Urinary bladder (tissue), 4 donors: ENCODE measurements around the gene PGM2. TPM values are rescaled to one million over a fixed set of nuclear protein-coding genes. Genes with fewer than 3 reads are reported as not detected.
A peak's percentile ranks its signal among the peaks of the same experiment; 100 is the strongest.
"Not testable (repeated sequence)": the region's sequence is repeated elsewhere in the genome, so short reads cannot be mapped to it uniquely, and the experiment has no call there.

ENCODE experiments used
- DNase-seq: peaks from one replicate; pipeline ENCODE4 v3.0.0-alpha.2; 2015; ENCODE audit errors: extremely low spot score
- H3K27ac ChIP-seq: one replicate; pipeline ENCODE4 v1.5.1; 2013; ENCODE audit warnings: low read depth, mild to moderate bottlenecking, moderate library complexity
- H3K36me3 ChIP-seq: one replicate; pipeline ENCODE4 v1.6.1; 2013; ENCODE audit warnings: mild to moderate bottlenecking, moderate library complexity; ENCODE audit not compliant: insufficient read depth
- H3K4me1 ChIP-seq: one replicate; pipeline ENCODE4 v1.6.1; 2013; ENCODE audit warnings: mild to moderate bottlenecking, moderate library complexity; ENCODE audit not compliant: insufficient read depth
- H3K4me3 ChIP-seq: one replicate; pipeline ENCODE4 v1.5.1; 2013; ENCODE audit warnings: low read depth, low read length
- WGBS: extraction: QIAGEN DNeasy Blood & Tissue Kit; methylation state at CpG from one replicate; pipeline ENCODE4 v1.1.7; 2013; 5-methylcytosine and 5-hydroxymethylcytosine counted together
- polyA plus RNA-seq: library from polyadenylated mRNA; stranded (reverse); fragments of 200-250 nt; gene quantifications from one replicate; pipeline ENCODE4 v1.2.3, GENCODE V29; 2013
- total RNA-seq: library from RNA; depleted of rRNA; stranded (reverse); fragments of >200 nt; gene quantifications from one replicate; pipeline ENCODE4 v1.2.3, GENCODE V29; 2014
- donor health status: healthy with polysubstance abuse.
- donor health status: healthy.

PGM2 gene
- 50.3 TPM for total RNA-seq
- 12.9 TPM for polyA plus RNA-seq

DNA sequence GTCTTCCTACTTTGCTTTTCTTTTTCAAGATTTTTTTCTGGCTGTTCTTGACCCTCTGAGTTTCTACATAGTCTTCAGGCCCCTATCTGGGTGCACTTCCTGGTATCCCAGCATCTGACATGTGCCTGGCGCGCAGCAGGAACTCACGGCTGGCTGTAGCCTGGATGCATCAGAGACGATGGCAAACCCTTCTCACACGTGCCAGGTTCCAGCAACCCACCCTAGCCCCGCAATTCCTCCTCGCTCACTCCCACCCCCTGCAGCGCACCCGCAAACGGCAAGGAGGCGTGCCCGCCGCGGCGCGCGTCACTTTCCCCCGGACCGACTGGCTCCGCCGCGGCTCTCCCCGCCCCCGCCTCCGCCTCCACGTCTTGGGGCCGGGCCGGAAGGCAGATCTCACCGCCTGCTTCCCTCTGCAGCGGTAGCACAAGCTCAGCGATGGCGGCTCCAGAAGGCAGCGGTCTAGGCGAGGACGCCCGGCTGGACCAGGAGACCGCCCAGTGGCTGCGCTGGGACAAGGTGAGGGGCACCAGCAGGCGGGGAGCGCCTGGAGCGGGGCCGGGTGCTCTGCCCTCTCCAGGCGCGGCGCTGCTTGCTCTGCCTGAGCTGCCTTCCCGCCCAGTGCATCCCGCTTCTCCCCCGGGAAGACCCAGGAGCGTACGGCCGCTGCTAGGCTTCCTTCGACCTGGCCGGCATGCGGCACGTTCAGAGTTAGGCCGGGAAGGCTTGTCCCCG lies at the start of gene PGM2:
PGM2 (plus strand) TSS at position 392 of the 735 bp plus-strand sequence; CDS start at position 439, 47 bp downstream.
- H3K36me3 ChIP-seq, result no peaks in the 10 kb centered on the region
- under 1% methylated on average over 57 of the region's 57 CpGs for WGBS
- peak within 1 kb of the TSS; percentile 86 for H3K4me3 ChIP-seq
- DNase-seq, result peak; percentile 36
- peaks cover 1% of the 10 kb centered on the region for H3K4me1 ChIP-seq
- peak within 1 kb of the TSS; percentile 80 for H3K27ac ChIP-seq

DNA sequence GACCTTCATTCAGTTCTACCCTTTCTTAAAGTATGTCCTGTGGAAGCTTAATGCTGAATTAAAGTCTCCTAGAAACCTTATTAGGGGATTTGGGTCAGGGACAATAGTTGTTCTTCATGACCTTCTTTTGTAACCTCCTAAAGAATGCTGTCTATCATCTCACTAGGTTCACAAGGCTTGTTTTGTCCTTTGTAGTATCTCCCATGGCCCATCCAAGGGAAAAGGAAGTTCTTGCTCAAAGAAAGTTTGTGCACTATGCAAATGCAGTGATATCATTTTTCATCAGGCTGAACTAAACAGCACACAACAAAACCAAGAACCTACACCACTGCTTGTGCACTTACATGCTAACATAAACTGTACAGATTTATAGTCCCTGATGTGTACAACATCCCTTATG lies 46.6 kb upstream of the PGM2 start:
- Histone ChIP-seq H3K4me1 (no peaks in the 10 kb centered on the region), H3K36me3 (no peaks in the 10 kb centered on the region), H3K4me3 (no peak overlapping the region), H3K27ac (no peak overlapping the region)
- DNase-seq, result no peak

DNA sequence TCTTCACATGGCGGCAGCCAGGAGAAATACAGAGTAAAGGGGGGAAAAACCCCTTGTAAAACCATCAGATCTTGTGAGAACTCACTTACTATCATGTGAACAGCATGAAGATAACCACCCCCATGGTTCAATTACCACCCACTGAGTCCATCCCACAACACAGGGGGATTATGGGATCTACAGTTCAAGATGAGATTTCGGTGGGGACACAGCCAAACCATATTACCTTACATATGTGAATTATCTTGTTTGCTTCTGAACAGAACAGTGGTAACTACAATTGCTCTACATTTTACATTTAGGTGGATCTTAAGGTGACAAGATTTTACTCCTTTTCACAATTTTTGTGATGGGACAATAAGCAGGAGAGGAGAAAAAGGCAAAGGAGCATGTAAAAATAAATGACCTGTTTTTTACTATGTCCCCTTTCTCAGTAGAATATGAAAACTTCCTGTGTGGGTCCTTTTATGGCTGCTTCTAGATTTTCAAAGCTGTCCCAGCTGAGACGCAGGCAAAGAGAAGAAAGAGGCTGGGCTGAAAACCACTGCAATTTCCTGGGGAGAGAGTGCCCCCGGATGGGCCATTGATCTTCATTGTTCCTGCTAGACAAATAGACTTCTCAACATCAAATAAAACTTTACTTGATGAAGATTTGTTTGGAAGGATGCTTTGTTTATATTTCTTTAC lies 45.9 kb upstream of the PGM2 start:
- Histone ChIP-seq H3K4me3 (no peak overlapping the region), H3K4me1 (no peaks in the 10 kb centered on the region), H3K27ac (no peak overlapping the region), H3K36me3 (no peaks in the 10 kb centered on the region)
- DNase-seq, result no peak
- 43% methylated on average over 4 of the region's 4 CpGs for WGBS

DNA sequence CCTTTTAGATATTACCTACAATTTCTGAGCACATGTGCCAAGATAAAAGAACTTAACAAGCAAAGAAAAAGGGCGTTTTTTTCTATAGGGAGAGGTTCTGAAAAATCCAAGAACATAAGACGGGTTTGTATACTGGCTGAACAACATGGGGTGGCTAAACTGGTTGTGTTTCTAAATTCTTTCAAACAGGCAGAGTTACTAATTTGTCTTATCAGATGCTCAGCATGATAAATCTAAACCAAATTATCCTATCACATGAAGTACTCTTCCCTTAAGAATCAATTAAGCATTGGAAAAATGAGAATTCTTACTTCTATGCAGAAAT lies 45.4 kb upstream of the PGM2 start:
- no peak overlapping the region for H3K27ac ChIP-seq
- H3K4me3 ChIP-seq, result no peak overlapping the region
- no peaks in the 10 kb centered on the region for H3K36me3 ChIP-seq
- WGBS, result 58% methylated on average over 2 of the region's 2 CpGs
- DNase-seq, result peak; percentile 20
- H3K4me1 ChIP-seq, result no peaks in the 10 kb centered on the region

DNA sequence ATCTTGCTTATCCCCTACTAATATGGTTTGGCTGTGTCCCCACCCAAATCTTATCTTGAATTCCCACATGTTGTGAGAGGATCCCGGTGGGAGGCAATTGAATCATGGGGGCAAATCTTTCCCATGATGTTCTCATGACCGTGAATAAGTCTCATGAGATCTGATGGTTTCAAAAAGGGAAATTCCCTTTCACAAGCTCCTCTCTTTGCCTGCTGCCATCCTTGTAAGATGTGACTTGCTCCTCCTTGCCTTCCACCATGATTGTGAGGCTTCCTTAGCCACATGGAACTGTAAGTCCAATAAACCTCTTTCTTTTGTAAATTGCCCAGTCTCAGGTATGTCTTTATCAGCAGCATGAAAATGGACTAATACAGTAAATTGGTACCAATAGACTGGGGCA lies 40.2 kb upstream of the PGM2 start:
- not testable (repeated sequence) for H3K4me1 ChIP-seq, H3K27ac ChIP-seq, H3K4me3 ChIP-seq, DNase-seq, H3K36me3 ChIP-seq
- WGBS, result 92% methylated on average over 2 of the region's 2 CpGs

DNA sequence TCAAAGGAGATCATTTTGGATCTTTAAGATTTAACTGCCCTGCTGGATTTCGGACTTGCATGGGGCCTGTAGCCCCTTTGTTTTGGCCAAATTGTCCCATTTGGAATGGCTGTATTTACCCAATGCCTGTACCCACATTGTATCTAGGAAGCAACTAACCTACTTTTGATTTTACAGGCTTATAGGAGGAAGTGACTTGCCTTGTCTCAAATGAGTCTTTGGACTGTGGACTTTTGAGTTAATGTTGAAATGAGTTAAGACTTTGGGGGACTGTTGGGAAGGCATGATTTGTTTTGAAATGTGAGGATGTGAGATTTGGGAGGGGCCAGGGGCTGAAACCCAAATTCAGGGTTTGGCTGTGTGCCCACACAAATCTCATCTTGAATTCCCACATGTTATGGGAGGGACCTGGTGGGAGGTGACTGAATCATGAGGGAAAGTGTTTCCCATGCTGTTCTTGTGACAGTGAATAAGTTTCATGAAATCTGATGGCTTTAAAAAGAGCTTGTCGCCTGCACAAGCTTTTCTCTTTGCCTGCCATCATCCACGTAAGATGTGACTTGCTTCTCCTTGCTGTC lies 38.5 kb upstream of the PGM2 start:
- WGBS, result 94% methylated on average over 3 of the region's 3 CpGs
- not testable (repeated sequence) for H3K36me3 ChIP-seq, H3K4me1 ChIP-seq, DNase-seq, H3K4me3 ChIP-seq, H3K27ac ChIP-seq

DNA sequence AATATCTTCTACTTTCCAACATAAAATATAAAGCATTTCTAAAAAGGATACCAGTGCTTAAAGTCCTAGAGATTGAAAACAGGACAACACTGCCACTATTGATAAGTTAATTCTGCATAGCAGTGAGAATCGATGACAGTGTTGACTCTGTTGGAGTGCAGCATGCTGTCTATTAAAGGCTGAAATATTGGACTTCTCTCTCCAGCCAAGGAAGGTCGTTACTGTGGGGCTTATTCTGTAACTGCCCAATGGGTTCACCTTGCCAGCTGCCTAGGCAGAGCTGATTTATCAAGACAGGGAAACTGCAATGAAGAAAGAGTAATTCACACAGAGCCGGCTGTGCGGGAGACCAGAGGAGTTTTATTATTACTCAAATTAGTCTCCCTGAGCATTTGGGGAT lies 37.7 kb upstream of the PGM2 start:
- no peak for DNase-seq
- no peaks in the 10 kb centered on the region for H3K36me3 ChIP-seq
- H3K4me3 ChIP-seq, result no peak overlapping the region
- H3K4me1 ChIP-seq, result no peaks in the 10 kb centered on the region
- no peak overlapping the region for H3K27ac ChIP-seq
- WGBS, result 70% methylated on average over 4 of the region's 4 CpGs

DNA sequence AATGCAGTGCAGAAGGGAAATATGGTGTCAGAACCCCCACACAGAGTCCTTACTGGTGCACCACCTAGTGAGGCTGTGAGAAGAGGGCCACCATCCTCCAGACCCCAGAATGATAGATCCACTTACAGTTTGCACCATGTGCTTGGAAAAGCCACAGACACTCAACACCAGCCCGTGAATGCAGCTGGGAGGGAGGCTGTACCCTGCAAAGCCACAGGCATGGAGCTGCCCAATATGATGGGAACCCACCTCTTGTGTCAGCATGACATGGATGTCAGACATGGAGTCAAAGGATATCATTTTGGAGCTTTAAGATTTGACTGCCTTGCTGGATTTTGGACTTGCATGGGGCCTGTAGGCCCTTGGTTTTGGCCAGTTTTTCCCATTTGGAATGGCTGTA lies 34.2 kb upstream of the PGM2 start:
- H3K27ac ChIP-seq, result no peak overlapping the region
- H3K4me3 ChIP-seq, result no peak overlapping the region
- 88% methylated on average over 1 of the region's 1 CpG for WGBS
- no peaks in the 10 kb centered on the region for H3K4me1 ChIP-seq
- H3K36me3 ChIP-seq, result no peaks in the 10 kb centered on the region
- no peak for DNase-seq

DNA sequence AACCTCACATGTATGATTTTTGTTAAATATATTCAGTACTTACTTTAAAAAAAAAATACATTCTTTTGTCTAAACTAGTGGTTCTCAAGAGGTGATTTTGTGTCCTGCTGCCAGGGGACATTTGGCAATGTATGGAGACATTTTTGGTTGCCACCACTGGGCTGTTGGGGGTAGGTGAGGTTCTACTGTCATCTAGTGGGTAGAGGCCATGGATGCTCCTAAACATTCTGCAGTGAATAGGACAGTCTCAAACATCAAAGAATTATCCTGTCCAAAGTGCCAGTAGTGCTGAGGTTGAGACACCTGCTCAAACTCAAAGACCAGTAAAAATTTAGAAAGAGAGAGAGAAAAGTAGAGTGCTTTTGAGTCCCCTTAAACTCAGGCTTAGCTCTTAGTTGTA lies 32.9 kb upstream of the PGM2 start:
- H3K4me3 ChIP-seq, result no peak overlapping the region
- H3K27ac ChIP-seq, result no peak overlapping the region
- H3K4me1 ChIP-seq, result no peaks in the 10 kb centered on the region
- no peaks in the 10 kb centered on the region for H3K36me3 ChIP-seq
- no peak for DNase-seq

DNA sequence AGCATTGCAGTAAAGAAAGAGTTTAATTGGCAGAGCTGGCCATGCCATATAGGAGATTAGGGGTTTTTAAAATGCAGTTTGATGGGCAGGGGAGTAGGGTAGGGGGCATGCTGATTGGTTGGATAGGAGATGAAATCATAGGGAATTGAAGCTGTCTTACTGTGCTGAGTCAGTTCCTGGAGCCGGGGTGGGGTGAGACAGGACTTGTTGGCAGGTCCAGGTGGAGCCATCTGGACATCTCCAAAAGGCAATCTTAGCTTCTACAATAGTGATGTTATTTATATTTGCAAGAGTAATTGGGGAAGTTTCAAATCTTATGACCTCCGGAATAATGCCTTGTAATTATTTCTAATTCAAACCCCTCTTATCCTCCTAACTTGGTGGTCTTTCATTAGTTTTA lies 32.4 kb upstream of the PGM2 start:
- DNase-seq, result no peak
- Histone ChIP-seq H3K36me3 (no peaks in the 10 kb centered on the region), H3K4me3 (no peak overlapping the region), H3K27ac (no peak overlapping the region), H3K4me1 (no peaks in the 10 kb centered on the region)
- 41% methylated on average over 2 of the region's 2 CpGs for WGBS

DNA sequence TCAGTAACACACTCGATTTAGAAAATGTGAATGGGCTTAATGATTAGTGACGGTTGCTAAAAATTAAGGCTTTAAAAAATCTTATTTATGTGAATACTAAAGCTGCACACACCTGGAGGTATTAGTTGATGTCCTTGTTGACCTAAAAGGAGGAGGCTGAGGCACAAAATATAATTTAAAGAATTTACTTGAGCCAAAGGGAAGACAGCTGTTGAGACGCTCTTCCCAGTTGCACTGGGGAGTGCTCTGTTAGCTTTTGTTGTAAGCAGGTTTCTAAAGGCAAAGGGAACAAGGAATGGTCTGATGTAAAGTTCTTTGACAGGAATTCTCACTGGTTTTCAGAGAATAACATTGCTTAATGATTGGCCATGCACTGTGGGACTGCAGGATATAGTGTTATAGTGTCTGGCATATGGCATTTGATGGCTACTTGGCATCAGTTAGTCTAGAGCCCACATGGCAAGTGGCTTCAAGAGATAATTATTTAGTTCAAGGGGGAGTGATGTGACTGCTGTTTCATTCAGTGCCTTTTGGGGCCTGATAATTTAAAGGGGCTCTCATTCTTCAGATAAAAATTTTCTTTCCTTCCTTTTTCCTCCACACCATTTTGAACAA lies 30.8 kb upstream of the PGM2 start:
- WGBS, result 60% methylated on average over 3 of the region's 3 CpGs
- DNase-seq, result no peak
- H3K4me3 ChIP-seq, result no peak overlapping the region
- H3K4me1 ChIP-seq, result no peaks in the 10 kb centered on the region
- no peaks in the 10 kb centered on the region for H3K36me3 ChIP-seq
- no peak overlapping the region for H3K27ac ChIP-seq

DNA sequence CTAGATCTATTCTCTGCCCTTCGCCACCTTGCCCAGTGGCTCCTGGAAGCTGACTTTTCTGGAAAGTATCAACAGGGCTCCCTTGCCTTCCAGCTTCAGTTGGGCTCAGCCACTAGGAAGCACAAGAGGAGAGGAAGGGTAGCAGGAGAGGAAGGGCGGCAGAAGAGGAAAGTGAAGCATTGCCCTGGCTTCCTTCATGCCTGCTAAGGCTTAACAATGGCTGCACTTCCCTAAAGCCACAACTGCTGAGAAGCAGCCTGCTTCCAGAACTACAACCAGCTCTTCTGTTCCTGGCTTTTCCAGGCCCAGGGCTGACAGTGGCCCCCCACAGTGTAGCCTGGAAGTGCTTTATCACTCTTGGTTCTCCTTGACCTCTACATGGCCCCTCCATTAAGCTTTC lies 29.1 kb upstream of the PGM2 start:
- DNase-seq, result no peak
- WGBS, result 100% methylated on average over 2 of the region's 2 CpGs
- no peaks in the 10 kb centered on the region for H3K4me1 ChIP-seq
- no peak overlapping the region for H3K4me3 ChIP-seq
- H3K27ac ChIP-seq, result no peak overlapping the region
- no peaks in the 10 kb centered on the region for H3K36me3 ChIP-seq

DNA sequence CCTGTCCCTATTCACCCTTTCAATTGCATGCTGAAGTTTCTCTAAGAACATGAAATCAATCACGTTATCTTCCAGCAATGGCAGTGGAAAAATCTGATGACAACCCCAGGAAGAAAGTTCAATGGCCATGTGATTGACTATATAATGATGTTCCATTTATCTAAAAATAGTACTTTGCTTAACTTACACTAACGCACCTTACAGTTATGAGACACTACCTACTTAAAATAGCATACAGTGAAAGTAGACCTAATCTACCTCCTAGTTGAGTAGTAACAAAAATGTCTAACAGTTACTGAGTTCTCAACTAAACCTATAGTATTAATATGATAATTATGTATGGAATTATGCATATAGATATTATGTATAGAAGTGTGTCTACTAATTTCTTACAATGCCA lies 28.6 kb upstream of the PGM2 start:
- WGBS, result 98% methylated on average over 2 of the region's 2 CpGs
- Histone ChIP-seq H3K36me3 (no peaks in the 10 kb centered on the region), H3K27ac (no peak overlapping the region), H3K4me3 (no peak overlapping the region), H3K4me1 (no peaks in the 10 kb centered on the region)
- no peak for DNase-seq

DNA sequence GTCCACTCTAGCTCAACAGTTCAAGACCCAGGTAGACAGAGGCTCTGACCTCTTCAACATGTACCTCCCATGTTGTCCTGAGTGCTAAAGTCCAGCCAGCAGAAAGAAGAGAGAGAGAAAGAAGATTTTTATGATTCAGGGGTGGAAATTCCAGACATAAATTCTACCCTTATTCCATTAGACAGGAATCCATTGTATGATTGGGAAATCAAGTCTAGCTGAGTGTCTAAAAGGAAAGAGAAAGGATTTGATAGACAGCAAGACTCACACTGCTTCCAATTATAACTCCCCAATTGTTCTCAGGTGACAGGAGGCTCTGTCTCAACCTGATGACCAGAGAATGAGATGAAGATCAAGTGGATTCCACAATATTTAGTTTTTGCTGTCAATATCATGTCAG lies 27.9 kb upstream of the PGM2 start:
- Histone ChIP-seq H3K4me3 (no peak overlapping the region), H3K4me1 (no peaks in the 10 kb centered on the region), H3K27ac (no peak overlapping the region), H3K36me3 (no peaks in the 10 kb centered on the region)
- DNase-seq, result no peak
